ENCODE measurements around the gene MRPS35. TPM values are rescaled to one million over a fixed set of nuclear protein-coding genes. Genes with fewer than 3 reads are reported as not detected.

MRPS35 gene
- total RNA-seq, 4 donors from 2014 or later = 50.8 to 74.0 (median 57.5) TPM

DNA sequence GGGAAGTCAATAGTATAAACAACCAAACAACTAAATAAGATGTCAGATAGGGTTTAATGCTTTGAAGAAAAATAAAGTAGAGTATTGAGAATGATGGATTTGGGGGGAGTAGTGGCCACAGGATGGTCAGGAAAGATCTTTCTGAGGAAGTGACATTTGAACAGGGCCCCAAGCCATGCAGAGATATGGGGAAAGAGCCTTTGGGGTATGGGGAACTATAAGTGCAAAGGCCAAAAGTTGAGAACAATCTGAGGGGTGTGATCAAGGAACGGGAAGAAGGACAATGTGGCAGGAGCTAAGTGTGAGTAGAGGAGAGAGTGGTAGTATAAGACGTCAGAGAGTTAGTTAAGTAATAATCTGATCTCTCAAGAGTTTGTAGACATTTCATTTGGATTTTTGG is 1.3 kb downstream of the MRPS35 start:
- Histone ChIP-seq H3K4me3 (replicated peaks in 1 of 3) (no peak overlapping the region), H3K4me1 (peaks cover 10 to 11% of the 10 kb centered on the region in 2 donors), H3K27me3 (no peaks in the 10 kb centered on the region), H3K27ac (no peak overlapping the region), H3K36me3 (peaks cover 0 to 11% of the 10 kb centered on the region in 2 donors), H3K9me3 (no peaks in the 10 kb centered on the region)
- TF ChIP-seq POLR2A (IDR thresholded peaks at IDR 0.05) = no peak
- TF ChIP-seq, protein P1, sequence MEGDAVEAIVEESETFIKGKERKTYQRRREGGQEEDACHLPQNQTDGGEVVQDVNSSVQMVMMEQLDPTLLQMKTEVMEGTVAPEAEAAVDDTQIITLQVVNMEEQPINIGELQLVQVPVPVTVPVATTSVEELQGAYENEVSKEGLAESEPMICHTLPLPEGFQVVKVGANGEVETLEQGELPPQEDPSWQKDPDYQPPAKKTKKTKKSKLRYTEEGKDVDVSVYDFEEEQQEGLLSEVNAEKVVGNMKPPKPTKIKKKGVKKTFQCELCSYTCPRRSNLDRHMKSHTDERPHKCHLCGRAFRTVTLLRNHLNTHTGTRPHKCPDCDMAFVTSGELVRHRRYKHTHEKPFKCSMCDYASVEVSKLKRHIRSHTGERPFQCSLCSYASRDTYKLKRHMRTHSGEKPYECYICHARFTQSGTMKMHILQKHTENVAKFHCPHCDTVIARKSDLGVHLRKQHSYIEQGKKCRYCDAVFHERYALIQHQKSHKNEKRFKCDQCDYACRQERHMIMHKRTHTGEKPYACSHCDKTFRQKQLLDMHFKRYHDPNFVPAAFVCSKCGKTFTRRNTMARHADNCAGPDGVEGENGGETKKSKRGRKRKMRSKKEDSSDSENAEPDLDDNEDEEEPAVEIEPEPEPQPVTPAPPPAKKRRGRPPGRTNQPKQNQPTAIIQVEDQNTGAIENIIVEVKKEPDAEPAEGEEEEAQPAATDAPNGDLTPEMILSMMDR (IDR thresholded peaks at IDR 0.05) = no peak
- 84% methylated on average over 2 of the region's 2 CpGs for WGBS, 2 donors
- DNase-seq = no peak
- intact Hi-C loops (cut with DNase I) = no loop called here

DNA sequence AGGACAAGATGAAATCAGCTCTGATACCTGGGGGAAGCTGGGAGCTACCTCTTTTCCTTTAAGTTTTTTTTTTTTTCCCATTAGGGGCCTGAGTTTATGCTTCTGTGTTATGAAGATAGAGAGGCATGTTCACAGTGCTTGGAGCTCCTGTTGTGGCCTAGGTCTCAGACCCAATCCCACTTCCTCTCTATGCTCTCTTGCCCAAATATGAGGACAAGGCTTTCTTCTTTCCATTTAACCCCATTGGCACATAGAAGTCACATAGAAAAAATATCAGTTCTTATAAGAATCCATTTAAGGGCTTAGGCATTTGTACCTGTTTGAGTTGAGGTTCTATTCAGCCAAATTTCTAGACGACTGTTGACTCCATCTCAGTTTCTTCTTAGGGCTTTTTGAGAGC is 12.6 kb downstream of the MRPS35 start:
- H3K4me3 ChIP-seq (replicated peaks in 1 of 3) = no peak overlapping the region
- H3K4me1 ChIP-seq = no peaks in the 10 kb centered on the region
- H3K9me3 ChIP-seq = no peaks in the 10 kb centered on the region
- DNase-seq = no peak
- no peak for TF ChIP-seq POLR2A (IDR thresholded peaks at IDR 0.05)
- TF ChIP-seq, protein P1 (IDR thresholded peaks at IDR 0.05) = no peak
- no peaks in the 10 kb centered on the region for H3K27me3 ChIP-seq
- H3K27ac ChIP-seq = no peak overlapping the region
- H3K36me3 ChIP-seq = peaks cover under 1 to 31% of the 10 kb centered on the region in 2 donors
- 86 to 88% methylated on average over 1 of the region's 1 CpG for WGBS, 2 donors
- intact Hi-C loops (cut with DNase I) = no loop called here

DNA sequence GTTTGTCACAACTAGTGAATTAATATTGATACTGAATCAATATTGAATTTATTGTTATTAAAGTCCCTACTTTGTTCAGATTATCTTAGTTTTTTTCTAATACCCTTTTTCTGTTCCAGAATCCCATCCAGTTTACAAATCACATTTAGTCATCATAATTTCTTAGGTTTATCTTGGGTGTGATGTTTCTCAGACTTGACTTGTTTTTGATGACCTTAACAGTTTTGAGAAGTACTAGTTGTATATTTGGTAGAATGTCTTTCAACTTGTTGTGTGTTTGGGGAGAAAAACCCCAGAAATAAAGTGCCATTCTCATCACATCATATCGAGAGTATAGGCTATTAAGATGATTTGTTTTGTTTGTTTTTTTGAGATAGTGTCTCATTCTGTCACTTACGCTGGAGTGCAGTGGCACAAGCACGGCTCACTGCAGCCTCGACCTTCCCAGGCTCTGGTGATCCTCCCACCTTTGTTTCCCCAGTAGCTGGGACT is 19.5 kb downstream of the MRPS35 start:
- Histone ChIP-seq H3K36me3 (peaks cover 0 to 2% of the 10 kb centered on the region in 2 donors), H3K27me3 (no peaks in the 10 kb centered on the region), H3K27ac (no peak overlapping the region), H3K4me1 (no peaks in the 10 kb centered on the region), H3K9me3 (no peaks in the 10 kb centered on the region), H3K4me3 (replicated peaks in 1 of 3) (no peak overlapping the region)
- no peak for DNase-seq
- 91 to 94% methylated on average over 4 of the region's 4 CpGs for WGBS, 2 donors
- TF ChIP-seq, protein P1 (IDR thresholded peaks at IDR 0.05) = no peak
- TF ChIP-seq POLR2A (IDR thresholded peaks at IDR 0.05) = no peak
- intact Hi-C loops (cut with DNase I) = loop anchor here (10.0 kb wide), 1 partner anchor 85 kb away; no protein-coding TSS in a partner anchor

DNA sequence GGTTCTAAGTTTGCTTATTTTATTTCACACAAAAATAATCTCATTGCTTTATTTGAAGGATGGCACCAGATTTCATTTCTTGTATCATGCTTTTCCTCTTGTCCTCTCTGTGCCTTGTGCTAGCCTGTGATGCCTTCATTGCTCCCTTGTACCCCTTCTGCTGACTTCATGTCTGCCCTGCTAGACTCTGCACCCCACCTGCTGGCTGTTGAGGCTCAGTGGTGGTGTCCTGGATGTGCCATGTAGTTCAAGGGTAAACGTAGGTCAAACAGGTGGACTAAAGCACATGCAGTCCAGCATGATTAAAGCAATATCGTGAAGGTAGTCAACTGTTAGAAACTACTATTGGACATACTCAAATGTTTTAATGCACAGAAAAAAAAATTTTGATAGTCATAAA is 21.6 kb downstream of the MRPS35 start:
- no peaks in the 10 kb centered on the region for H3K9me3 ChIP-seq
- DNase-seq = no peak
- no peak overlapping the region for H3K4me3 ChIP-seq (replicated peaks in 1 of 3)
- intact Hi-C loops (cut with DNase I) = loop anchor here (10.0 kb wide), 1 partner anchor 83 kb away; no protein-coding TSS in a partner anchor
- WGBS, 2 donors = 69% methylated on average over 2 of the region's 2 CpGs
- H3K4me1 ChIP-seq = no peaks in the 10 kb centered on the region
- peaks cover 0 to 3% of the 10 kb centered on the region in 2 donors for H3K36me3 ChIP-seq
- TF ChIP-seq, protein P1 (IDR thresholded peaks at IDR 0.05) = no peak
- no peak for TF ChIP-seq POLR2A (IDR thresholded peaks at IDR 0.05)
- H3K27ac ChIP-seq = no peak overlapping the region
- no peaks in the 10 kb centered on the region for H3K27me3 ChIP-seq

- no peaks in the 10 kb centered on the region for H3K9me3 ChIP-seq
- intact Hi-C loops (cut with DNase I) = loop anchor here (10.0 kb wide), 1 partner anchor 82 kb away; no protein-coding TSS in a partner anchor
- no peaks in the 10 kb centered on the region for H3K4me1 ChIP-seq
- H3K4me3 ChIP-seq (replicated peaks in 1 of 3) = no peak overlapping the region
- DNase-seq = peak; percentile 14 to 29
- no peaks in the 10 kb centered on the region for H3K27me3 ChIP-seq
- peaks cover under 1 to 3% of the 10 kb centered on the region in 2 donors for H3K36me3 ChIP-seq
- no peak for TF ChIP-seq POLR2A (IDR thresholded peaks at IDR 0.05)
- TF ChIP-seq, protein P1 (IDR thresholded peaks at IDR 0.05) = peak; percentile 15 to 79 (median 73)
- 46 to 53% methylated on average over 3 of the region's 3 CpGs for WGBS, 2 donors
- no peak overlapping the region for H3K27ac ChIP-seq
These were observed 22.5 kb downstream of the MRPS35 start for GRCh38 chr12:27733052-27733656.
